Measurements from ENCODE around the gene FZR1. TPM values are rescaled to one million over a fixed set of nuclear protein-coding genes. Genes with fewer than 3 reads are reported as not detected.
A peak's percentile ranks its signal among the peaks of the same experiment; 100 is the strongest.

FZR1 gene
- total and polyA plus RNA-seq, 9 of the 15 experiments (the other 6 are each of a cell fraction or from before 2014, with no cell fraction given) = 0.18 to 48.0 (median 22.2) TPM

- TF ChIP-seq SIN3A (IDR thresholded peaks at IDR 0.05; ENCODE audit: borderline replicate concordance in 2 of 2, control insufficient read depth in 1 of 2, low read depth in 2 of 2, low read length in 2 of 2) (peak; percentile 59 to 64; a peak in 2 of 4 replicates), NFATC3 (IDR thresholded peaks at IDR 0.05) (no peak), ZZZ3 (IDR thresholded peaks at IDR 0.05) (no peak), ZNF124 (CRISPR knock-in tag; IDR thresholded peaks at IDR 0.05) (no peak), KAT8 (IDR thresholded peaks at IDR 0.05; ENCODE audit: low read depth) (no peak), ZNF263 (CRISPR knock-in tag; IDR thresholded peaks at IDR 0.05; ENCODE audit: borderline replicate concordance) (0 out of 2 replicates have a peak, but pooled peaks have one; percentile 19), ZBTB26 (CRISPR knock-in tag; IDR thresholded peaks at IDR 0.05) (0 out of 2 replicates have a peak, but pooled peaks have one; percentile 29), ID3 (CRISPR knock-in tag; IDR thresholded peaks at IDR 0.05) (no peak), ID3 (tag; IDR thresholded peaks at IDR 0.05) (no peak), ZNF431 (CRISPR knock-in tag; IDR thresholded peaks at IDR 0.05) (peak; percentile 36; the same call in 1 of the 2 replicates), POLR2A (conservative IDR thresholded peaks at IDR 0.05) (peak; percentile 51; the same call in 1 of the 2 replicates), XRCC5 (IDR thresholded peaks at IDR 0.05; ENCODE audit: low read depth, low read length) (no peak), NCOA2 (IDR thresholded peaks at IDR 0.05; ENCODE audit: partially characterized antibody in 2 of 2) (no peak), RBBP5 (IDR thresholded peaks at IDR 0.05; ENCODE audit: borderline replicate concordance, insufficient read depth, low read length, poor library complexity, severe bottlenecking) (peak; percentile 19), UBTF (IDR thresholded peaks at IDR 0.05; ENCODE audit: borderline replicate concordance in 1 of 2, low read depth in 2 of 2, low read length in 2 of 2) (0 out of 4 replicates have a peak, but pooled peaks of 1 of the 2 experiments have one; percentile 19), E2F6 (IDR thresholded peaks at IDR 0.05; ENCODE audit: borderline replicate concordance in 1 of 2, extremely low read depth in 1 of 2, insufficient read depth in 1 of 2, insufficient read length in 1 of 2, low read depth in 1 of 2, low read length in 1 of 2, poor library complexity in 1 of 2, severe bottlenecking in 1 of 2) (peak; percentile 46 to 89), SNIP1 (IDR thresholded peaks at IDR 0.05; ENCODE audit: low read depth) (no peak), KDM2B (CRISPR knock-in tag; IDR thresholded peaks at IDR 0.05) (no peak), SIRT6 (IDR thresholded peaks at IDR 0.05; ENCODE audit: low read depth, low read length) (no peak), ZNF507 (tag; conservative IDR thresholded peaks at IDR 0.05) (no peak), TCF3 (CRISPR knock-in tag; IDR thresholded peaks at IDR 0.05) (no peak), ARHGAP35 (IDR thresholded peaks at IDR 0.05; ENCODE audit: partially characterized antibody) (peak; percentile 29)
These were observed 67.2 kb downstream of the FZR1 start (continued) for GRCh38 chr19:3573162-3573857.
